CD4-positive, alpha-beta T cell (primary cell): ENCODE data around the gene ADSL. TPM values are rescaled to one million over a fixed set of nuclear protein-coding genes. Genes with fewer than 3 reads are reported as not detected.

Source experiments
- ATAC-seq: fragments of 200-7000 bp; cut with Tn5 transposase; one replicate; pipeline ENCODE4 v1.10.0; 2022; ENCODE audit warnings: mild to moderate bottlenecking; ENCODE audit not compliant: poor library complexity
- CTCF ChIA-PET: fragments of 350-600 bp; sonication (Branson Sonifier 250); formaldehyde crosslinking; loops from one replicate; lab custom pipeline; 2021; ENCODE audit warnings: antibody characterized with exemption, inconsistent platforms; lab: Charles Lee
- POLR2A ChIA-PET: fragments of 350-600 bp; sonication (Branson Sonifier 250); formaldehyde crosslinking; loops from one replicate; lab custom pipeline; 2021; ENCODE audit warnings: antibody characterized with exemption, inconsistent platforms; lab: Charles Lee
- DNase-seq, 14 experiments: peaks; one replicate each; pipeline ENCODE4 v3.0.0-alpha.2; 2013 to 2020; ENCODE audit warnings: mixed read lengths in 2 of 14
- H3K27ac ChIP-seq, 2 donors: one replicate each; pipeline versions ENCODE4 v1.5.1 to v1.7.0; 2013; ENCODE audit warnings: low read length in 2 of 2, low read depth in 1 of 2, mild to moderate bottlenecking in 1 of 2
- H3K27me3 ChIP-seq, 2 experiments: 1 replicate in 1 of 2; 2 replicates in 1 of 2; pipeline versions ENCODE4 v1.6.1 to v1.7.0; 2013; ENCODE audit warnings: low read length in 2 of 2, control low read depth in 1 of 2, mild to moderate bottlenecking in 1 of 2, moderate library complexity in 1 of 2; ENCODE audit not compliant: insufficient read depth in 2 of 2, control insufficient read depth in 1 of 2
- H3K36me3 ChIP-seq: one replicate; pipeline ENCODE4 v1.6.1; 2013; ENCODE audit warnings: low read length, control low read depth; ENCODE audit not compliant: insufficient read depth
- H3K4me1 ChIP-seq: one replicate; pipeline ENCODE4 v1.6.1; 2013; ENCODE audit warnings: low read length, control low read depth; ENCODE audit not compliant: insufficient read depth
- H3K4me3 ChIP-seq: one replicate; pipeline ENCODE4 v1.5.1; 2013; ENCODE audit warnings: mild to moderate bottlenecking, low read length, moderate library complexity
- H3K9me3 ChIP-seq, 2 experiments: 1 replicate in 1 of 2; 2 replicates in 1 of 2; pipeline versions ENCODE4 v1.6.1 to v1.7.0; 2013; ENCODE audit warnings: low read length in 2 of 2, mild to moderate bottlenecking in 2 of 2, control low read depth in 1 of 2, moderate library complexity in 1 of 2; ENCODE audit not compliant: control insufficient read depth in 1 of 2, insufficient read depth in 1 of 2
- H3K27ac Mint-ChIP-seq: one replicate; pipeline ENCODE4 v1.8.0; 2020; ENCODE audit warnings: mixed read lengths
- H3K27me3 Mint-ChIP-seq: one replicate; pipeline ENCODE4 v1.8.0; 2021; ENCODE audit warnings: mixed read lengths
- H3K36me3 Mint-ChIP-seq: one replicate; pipeline ENCODE4 v1.8.0; 2021; ENCODE audit warnings: low read depth, mixed read lengths
- H3K4me1 Mint-ChIP-seq: one replicate; pipeline ENCODE4 v1.8.0; 2021; ENCODE audit warnings: low read depth, mixed read lengths
- H3K4me3 Mint-ChIP-seq: one replicate; pipeline ENCODE4 v1.8.0; 2020; ENCODE audit warnings: mild to moderate bottlenecking, mixed read lengths
- H3K9me3 Mint-ChIP-seq: one replicate; pipeline ENCODE4 v1.8.0; 2020; ENCODE audit warnings: mixed read lengths
- intact Hi-C, 2 experiments: fragments of 100-400 bp; cut with DNase I in 1 of 2; cut with micrococcal nuclease in 1 of 2; formaldehyde crosslinking; loops; one replicate each; pipeline versions ENCODE4 v1.15.1 to v1.9.0; 2023 to 2025; cut with DNase I, micrococcal nuclease
- total RNA-seq, 174 experiments: library from RNA in 2 of 174; stranded (reverse) in 2 of 174; gene quantifications; one replicate each; pipeline ENCODE4 v1.2.3 and lab custom pipeline; 2021 to 2026
- TF ChIP-seq, protein P1 (sequence below): fragments of 200-600 bp; IDR thresholded peaks from one replicate; pipeline ENCODE4 v1.8.0; 2022; ENCODE audit warnings: antibody characterized with exemption, mild to moderate bottlenecking

Gene ADSL
- total RNA-seq, 2 experiments from 2014 or later: 62.9 to 75.3 TPM

DNA sequence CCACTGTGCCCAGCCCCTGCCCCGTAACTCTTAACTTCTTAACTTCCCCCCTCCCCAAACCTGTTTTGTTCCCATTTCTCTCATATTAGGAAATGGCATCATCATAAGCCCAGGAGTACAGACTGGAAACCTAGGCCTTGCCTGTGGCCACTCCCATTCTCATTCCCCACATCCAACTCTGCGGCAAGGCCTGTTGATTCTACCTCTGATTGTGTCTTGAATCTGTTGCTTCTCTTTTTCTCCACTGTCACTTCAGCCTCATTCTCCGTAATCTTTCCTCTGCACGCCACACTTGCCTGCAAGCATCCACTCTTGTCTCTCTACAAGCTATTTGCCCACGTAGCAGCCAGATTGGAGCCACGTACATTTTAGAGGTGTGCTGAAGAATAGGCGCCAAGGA lies 49.3 kb downstream of the ADSL start:
- H3K27ac Mint-ChIP-seq: peak overlapping the region; percentile 80
- no peaks in the 10 kb centered on the region for H3K9me3 Mint-ChIP-seq
- ATAC-seq (no peak), DNase-seq (no peak)
- TF ChIP-seq, protein P1, sequence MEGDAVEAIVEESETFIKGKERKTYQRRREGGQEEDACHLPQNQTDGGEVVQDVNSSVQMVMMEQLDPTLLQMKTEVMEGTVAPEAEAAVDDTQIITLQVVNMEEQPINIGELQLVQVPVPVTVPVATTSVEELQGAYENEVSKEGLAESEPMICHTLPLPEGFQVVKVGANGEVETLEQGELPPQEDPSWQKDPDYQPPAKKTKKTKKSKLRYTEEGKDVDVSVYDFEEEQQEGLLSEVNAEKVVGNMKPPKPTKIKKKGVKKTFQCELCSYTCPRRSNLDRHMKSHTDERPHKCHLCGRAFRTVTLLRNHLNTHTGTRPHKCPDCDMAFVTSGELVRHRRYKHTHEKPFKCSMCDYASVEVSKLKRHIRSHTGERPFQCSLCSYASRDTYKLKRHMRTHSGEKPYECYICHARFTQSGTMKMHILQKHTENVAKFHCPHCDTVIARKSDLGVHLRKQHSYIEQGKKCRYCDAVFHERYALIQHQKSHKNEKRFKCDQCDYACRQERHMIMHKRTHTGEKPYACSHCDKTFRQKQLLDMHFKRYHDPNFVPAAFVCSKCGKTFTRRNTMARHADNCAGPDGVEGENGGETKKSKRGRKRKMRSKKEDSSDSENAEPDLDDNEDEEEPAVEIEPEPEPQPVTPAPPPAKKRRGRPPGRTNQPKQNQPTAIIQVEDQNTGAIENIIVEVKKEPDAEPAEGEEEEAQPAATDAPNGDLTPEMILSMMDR: no peak
- ChIA-PET POLR2A (interaction anchor here (1.0 to 1.2 kb wide), 2 partner anchors 11 to 25 kb away, joined by 3 to 4 read pairs; partner anchors contain the start of gene SGSM3), CTCF (no interaction called here)
- H3K27me3 ChIP-seq: no peaks in the 10 kb centered on the region
- H3K27me3 Mint-ChIP-seq: no peaks in the 10 kb centered on the region
- H3K27ac ChIP-seq: no peak overlapping the region
- intact Hi-C loops: no loop called here
- no peaks in the 10 kb centered on the region for H3K9me3 ChIP-seq
- H3K36me3 ChIP-seq: peaks cover 4% of the 10 kb centered on the region
- H3K4me1 ChIP-seq: peaks cover 42% of the 10 kb centered on the region
- H3K36me3 Mint-ChIP-seq: peaks cover 15% of the 10 kb centered on the region
- peak overlapping the region; percentile 17 for H3K4me3 Mint-ChIP-seq
- H3K4me3 ChIP-seq: no peak overlapping the region
- H3K4me1 Mint-ChIP-seq: peaks cover 91% of the 10 kb centered on the region

DNA sequence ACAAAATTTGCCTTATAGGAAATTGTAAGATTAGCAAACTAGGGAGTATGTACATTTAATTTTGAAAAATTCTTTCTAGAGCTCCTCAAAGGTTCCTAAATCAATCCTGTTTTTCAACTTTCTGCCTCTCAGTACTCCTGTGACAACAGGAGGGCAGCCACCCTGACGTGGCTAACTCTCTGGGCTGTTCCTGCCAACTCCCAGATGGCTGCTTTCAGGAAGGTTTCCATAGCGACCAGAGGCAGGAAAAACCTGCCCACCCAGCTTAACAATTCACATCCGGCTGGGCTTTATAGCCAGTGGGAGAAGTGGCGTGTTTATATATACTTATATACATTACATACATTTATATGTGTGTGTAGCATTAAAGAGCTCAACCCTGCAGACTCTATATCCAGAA lies 50.6 kb downstream of the ADSL start:
- Mint-ChIP-seq H3K36me3 (peaks cover 16% of the 10 kb centered on the region), H3K4me1 (peaks cover 93% of the 10 kb centered on the region), H3K9me3 (no peaks in the 10 kb centered on the region), H3K27me3 (no peaks in the 10 kb centered on the region), H3K4me3 (no peak overlapping the region), H3K27ac (peak overlapping the region; percentile 80)
- ChIA-PET CTCF (no interaction called here), POLR2A (interaction anchor here (0.6 kb wide), 1 partner anchor 26 kb away, joined by 3 read pairs; no protein-coding TSS in a partner anchor)
- H3K4me1 ChIP-seq: peaks cover 55% of the 10 kb centered on the region
- no peak overlapping the region for H3K4me3 ChIP-seq
- H3K27ac ChIP-seq: peak overlapping the region in 1 of 2 donors; percentile 4
- no peak for ATAC-seq
- H3K27me3 ChIP-seq: no peaks in the 10 kb centered on the region
- H3K9me3 ChIP-seq: no peaks in the 10 kb centered on the region
- peaks cover 3% of the 10 kb centered on the region for H3K36me3 ChIP-seq
- intact Hi-C loops: no loop called here
- TF ChIP-seq, protein P1: no peak
- DNase-seq: no peak

DNA sequence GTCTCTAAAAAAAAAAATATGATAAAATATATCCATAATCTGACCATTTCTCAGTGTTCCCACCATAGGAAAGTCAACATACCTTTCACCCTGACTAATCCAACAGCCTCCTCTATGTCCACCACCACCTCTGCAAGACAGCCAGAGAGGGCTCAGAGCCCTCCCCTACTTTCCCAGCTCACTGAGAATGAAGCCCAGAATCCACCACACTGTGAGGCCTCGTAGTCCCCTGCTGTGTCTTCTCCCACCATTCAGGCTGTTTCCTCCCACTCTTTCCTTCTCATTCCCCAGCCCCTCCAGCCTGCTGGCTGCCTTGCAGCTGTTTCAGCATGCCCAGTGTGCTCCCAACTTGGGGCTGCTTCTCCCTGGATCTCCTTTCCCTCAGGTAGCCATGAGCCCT lies 51.1 kb downstream of the ADSL start:
- Mint-ChIP-seq H3K27ac (peak overlapping the region; percentile 80), H3K4me1 (peaks cover 93% of the 10 kb centered on the region), H3K27me3 (no peaks in the 10 kb centered on the region), H3K4me3 (no peak overlapping the region), H3K9me3 (no peaks in the 10 kb centered on the region), H3K36me3 (peaks cover 20% of the 10 kb centered on the region)
- intact Hi-C loops: no loop called here
- Histone ChIP-seq H3K27ac (no peak overlapping the region), H3K9me3 (no peaks in the 10 kb centered on the region), H3K36me3 (peaks cover 3% of the 10 kb centered on the region), H3K4me1 (peaks cover 60% of the 10 kb centered on the region), H3K4me3 (no peak overlapping the region), H3K27me3 (no peaks in the 10 kb centered on the region)
- DNase-seq: no peak
- no peak for ATAC-seq
- ChIA-PET POLR2A (interaction anchor here (0.6 to 1.1 kb wide), 2 partner anchors 13 to 25 kb away, joined by 3 read pairs; no protein-coding TSS in a partner anchor), CTCF (interaction anchor here (0.7 kb wide), 1 partner anchor 800 kb away, joined by 4 read pairs; no protein-coding TSS in a partner anchor)
- TF ChIP-seq, protein P1: no peak
